EL (cell line): ENCODE results near the gene ZNF324B.
A peak's percentile ranks its signal among the peaks of the same experiment; 100 is the strongest.
"Not testable (repeated sequence)": the region's sequence is repeated elsewhere in the genome, so short reads cannot be mapped to it uniquely, and the experiment has no call there.

ENCODE experiments used
- DNase-seq: peaks from one replicate; pipeline ENCODE4 v3.0.0-alpha.2; 2016

ZNF324B gene

DNA sequence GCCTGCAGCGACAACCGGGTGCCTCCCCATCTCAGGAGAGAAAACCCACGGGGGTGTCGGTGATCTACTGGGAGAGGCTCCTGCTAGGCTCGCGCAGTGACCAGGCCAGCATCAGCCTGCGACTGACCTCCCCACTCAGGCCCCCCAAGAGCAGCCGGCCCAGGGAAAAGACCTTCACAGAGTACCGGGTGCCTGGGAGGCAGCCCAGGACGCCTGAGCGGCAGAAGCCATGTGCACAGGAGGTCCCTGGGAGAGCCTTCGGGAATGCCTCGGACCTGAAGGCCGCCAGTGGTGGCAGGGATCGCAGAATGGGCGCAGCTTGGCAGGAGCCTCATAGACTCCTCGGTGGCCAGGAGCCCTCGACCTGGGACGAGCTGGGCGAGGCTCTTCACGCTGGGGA, 3.9 kb downstream of the ZNF324B start:
- no peak for DNase-seq

DNA sequence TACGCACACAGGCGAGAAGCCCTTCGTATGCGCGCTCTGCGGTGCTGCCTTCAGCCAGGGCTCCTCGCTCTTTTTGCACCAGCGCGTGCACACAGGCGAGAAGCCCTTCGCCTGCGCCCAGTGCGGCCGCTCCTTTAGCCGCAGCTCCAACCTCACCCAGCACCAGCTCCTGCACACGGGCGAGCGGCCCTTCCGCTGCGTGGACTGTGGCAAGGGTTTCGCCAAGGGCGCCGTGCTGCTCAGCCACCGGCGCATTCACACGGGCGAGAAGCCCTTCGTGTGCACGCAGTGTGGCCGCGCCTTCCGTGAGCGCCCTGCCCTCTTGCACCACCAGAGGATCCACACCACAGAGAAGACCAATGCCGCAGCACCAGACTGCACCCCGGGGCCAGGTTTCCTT, 4.7 kb downstream of the ZNF324B start:
- no peak for DNase-seq

DNA sequence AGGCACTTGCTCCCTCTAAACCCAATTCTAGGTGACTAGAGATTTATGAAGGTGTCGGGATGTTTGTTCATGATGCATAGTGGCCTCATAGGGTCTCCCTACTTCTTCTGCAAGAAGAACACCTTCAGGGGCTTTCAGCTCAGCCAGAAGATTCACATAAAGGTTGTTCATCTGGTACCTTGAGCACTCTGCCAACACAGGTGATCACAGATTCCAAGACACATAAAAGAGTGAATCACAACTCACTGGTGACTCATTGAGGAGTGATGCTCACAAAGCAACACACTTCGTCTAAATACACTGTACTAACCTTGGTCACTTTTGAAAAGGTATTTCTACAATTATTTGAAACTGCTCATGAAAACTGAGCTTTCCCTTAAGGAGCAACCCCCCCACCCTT, 8.6 kb downstream of the ZNF324B start:
- DNase-seq, result no peak

DNA sequence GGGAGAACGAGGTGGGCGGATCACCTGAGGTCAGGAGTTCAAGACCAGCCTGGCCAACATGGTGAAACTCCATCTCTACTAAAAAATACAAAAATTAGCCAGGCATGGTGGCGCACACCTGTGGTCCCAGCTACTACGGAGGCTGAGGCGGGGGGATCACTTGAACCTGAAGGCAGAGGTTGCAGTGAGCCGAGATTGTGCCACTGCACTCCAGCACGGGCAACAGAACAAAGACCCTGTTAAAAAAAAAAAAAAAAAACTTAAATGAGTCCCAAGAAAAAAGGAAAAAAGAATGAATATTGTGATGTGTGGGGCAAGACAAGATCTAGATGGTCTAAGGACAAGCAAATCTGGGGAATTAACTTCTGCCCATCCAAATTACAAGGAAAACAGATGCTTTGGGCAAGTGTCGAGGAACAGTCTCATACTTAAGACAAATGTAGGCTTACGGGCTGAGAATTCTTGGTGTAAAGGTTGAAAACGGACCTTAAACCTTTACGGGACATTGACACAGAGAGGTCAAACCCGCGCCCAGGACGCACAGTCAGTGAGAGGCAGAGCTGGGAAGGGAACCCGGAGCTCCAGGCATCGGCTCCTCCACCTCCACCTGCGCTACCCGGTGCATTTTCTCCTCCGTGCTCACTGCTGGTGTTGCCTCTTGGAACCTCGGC, 14.8 kb downstream of the ZNF324B start:
- DNase-seq, result no peak

DNA sequence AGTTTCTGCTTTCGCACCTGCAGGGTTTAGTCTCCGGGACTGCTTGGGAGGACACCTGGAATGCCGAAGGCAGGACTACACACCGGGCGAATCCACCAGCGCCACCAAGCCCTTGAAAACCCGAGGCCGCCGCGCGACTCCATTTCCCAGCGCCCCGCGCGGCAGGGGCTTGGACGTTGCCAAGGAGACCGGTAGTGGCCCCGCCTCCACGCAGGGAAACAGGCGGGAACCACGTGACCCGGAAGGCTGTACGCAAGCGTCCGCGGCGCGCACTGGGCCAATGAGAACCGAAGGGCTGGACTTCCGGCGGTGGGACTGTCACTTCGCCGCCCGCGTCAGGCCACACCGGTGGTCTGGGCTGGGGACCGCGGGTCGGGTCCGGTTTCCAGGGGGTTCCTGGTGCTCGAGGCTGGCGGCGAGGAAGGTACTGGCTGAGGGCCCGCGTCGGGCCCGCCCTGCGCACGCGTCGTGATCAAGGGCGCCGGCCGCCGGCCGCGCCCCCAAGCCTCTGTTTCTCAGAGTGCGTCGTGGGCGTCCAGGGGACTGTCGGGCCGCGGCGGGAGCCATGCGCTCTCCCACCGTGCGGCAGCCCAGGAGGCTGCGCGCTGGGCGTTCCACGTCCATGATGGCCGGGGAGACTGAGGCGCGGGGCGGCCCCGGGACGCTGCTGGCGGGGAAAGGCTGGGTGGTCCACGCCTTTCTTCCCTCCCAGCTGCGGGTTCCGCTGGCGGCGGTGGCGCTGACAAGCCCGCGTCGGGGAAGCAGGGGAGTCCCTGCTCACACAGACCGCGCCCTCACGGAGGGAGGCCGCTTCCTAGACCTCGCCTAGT, 15.6 kb downstream of the ZNF324B start, which contains the start of gene ZNF324:
TSS of gene ZNF324 (plus strand) at position 321 of the 830 bp plus-strand sequence. CDS start 2,106 bp downstream, outside the sequence.
- peak; percentile 94 for DNase-seq

DNA sequence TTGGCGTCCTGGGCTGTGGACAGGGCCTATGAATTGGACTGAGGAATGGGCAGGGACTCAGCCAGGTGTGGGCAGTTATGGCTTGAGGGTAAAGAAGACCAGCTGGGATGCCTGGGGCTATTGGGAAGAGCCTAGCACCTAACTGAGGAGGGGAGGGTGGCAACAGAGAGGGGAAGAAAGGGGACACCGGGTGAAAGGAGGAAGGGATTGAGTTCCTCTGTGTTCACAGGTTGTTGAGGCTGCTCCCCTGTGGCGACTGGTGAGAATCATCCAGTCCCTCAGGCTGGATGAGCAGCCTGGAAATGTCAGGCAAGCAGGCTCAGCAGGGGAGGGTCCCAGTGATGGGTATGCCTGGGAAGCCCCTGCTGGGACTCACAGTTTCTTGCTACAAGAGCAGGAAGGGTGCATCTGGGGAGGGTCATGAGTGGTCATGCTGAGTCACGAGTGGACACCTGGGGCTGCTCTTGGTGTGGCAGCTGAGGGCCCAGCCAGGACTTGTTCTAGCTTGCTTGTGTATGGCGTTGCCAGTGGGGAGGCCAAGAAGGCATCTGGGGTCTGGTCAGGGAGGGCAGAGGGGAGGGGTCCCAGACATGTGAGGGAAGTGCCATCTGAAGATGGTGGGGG, 16.9 kb downstream of the ZNF324B start:
- DNase-seq, result no peak

GRCh38 chr19:58469241-58470013, 18.0 kb downstream of the ZNF324B start:
- DNase-seq, result no peak

GRCh38 chr19:58470837-58471543, 19.6 kb downstream of the ZNF324B start:
- DNase-seq, result not testable (repeated sequence)

DNA sequence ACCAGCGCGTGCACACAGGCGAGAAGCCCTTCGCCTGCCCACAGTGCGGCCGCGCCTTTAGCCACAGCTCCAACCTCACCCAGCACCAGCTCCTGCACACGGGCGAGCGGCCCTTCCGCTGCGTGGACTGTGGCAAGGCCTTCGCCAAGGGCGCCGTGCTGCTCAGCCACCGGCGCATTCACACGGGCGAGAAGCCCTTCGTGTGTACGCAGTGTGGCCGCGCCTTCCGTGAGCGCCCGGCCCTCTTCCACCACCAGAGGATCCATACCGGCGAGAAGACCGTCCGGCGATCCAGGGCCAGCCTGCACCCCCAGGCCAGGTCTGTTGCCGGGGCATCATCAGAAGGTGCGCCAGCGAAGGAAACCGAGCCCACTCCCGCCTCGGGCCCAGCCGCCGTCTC, 20.3 kb downstream of the ZNF324B start:
- DNase-seq, result no peak

GRCh38 chr19:58473775-58474174, 22.4 kb downstream of the ZNF324B start:
- no peak for DNase-seq

DNA sequence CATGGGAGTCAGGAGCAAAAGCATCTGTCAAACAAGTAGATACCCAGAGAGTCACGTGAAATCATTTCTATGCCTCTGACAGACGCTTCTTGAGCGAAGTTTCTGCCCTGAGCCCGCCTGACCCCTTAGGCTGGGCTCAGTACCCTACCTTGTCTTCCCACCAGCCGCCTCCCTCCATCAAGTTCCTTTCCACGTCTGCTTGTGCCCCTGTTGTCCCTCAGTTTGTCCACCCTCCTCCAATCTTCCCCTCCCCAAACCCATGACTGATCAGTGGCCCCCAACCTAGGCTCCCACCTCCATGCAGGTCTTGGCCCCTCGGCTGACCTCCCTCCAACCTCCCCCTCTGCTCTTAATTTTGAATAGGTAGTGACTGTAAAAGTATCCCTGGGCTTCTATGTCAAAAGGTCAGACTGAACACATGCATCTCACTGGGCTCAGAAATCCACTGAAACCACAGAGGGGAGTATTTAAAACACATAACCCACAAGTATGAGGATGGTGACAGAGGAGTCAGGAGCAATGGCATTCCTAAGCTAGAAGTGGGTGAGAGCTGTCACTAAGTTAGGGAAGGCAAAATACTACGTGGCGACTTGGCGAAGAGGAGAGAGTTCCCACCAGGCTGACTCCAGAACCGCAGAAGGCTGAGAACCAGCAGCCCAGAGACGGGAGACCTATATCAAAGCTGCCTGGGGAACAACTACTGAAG, 23.0 kb downstream of the ZNF324B start:
- peak; percentile 65 for DNase-seq

DNA sequence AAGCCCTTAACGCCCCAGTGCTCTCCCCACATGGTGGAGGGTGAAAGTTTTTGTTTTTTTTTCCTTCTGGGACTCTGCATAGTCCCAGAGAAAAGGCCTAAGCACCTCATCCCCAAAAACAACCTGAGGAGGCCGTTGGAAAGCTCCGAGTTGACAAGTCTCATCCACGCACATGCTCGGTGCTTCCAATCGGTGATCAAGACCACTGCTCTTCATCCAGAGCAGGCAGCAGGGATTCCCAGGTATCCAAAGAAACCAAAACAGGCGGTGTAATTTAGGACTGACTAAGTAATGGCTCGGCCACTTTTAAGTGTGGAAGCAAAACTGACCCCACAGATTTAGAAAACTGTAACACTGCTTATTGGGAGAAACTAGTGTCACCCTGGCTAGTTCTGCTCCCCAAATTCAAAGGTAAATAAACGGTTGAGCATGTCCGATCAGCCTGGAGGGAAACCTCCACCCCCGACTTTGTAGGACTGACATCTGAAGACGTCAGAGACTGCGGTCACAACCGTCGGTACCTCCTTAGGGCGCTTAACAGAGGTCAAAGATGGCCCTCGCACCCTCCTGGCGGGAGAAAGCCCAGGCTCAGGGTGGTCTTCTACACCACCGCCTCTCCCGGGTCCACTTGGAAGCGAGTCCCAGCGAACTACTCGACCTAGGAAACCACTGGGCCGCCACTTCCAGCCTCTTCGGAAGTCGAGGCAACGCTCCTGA, 23.7 kb downstream of the ZNF324B start:
- no peak for DNase-seq

GRCh38 chr19:58475714-58476497, 24.5 kb downstream of the ZNF324B start, which contains the start of gene ZNF446:
ZNF446 (plus strand) TSS chr19:58476352; CDS start chr19:58477219, 867 bp downstream.
- DNase-seq, result peak; percentile 96

GRCh38 chr19:58476498-58477015, 25.1 kb downstream of the ZNF324B start:
- DNase-seq, result peak; percentile 12

DNA sequence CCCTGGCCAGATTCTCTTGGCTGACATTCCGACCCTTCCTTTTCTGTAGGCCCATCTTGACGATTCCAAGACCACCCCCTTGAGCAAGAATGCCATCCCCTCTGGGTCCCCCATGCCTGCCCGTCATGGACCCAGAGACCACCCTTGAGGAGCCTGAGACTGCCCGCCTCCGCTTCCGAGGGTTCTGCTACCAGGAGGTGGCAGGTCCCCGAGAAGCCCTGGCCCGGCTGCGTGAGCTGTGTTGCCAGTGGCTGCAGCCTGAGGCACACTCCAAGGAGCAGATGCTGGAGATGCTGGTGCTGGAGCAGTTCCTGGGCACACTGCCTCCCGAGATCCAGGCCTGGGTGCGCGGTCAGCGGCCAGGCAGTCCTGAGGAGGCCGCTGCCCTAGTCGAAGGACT, 25.7 kb downstream of the ZNF324B start:
- DNase-seq, result no peak

GRCh38 chr19:58477871-58478270, 26.4 kb downstream of the ZNF324B start:
- DNase-seq, result no peak

DNA sequence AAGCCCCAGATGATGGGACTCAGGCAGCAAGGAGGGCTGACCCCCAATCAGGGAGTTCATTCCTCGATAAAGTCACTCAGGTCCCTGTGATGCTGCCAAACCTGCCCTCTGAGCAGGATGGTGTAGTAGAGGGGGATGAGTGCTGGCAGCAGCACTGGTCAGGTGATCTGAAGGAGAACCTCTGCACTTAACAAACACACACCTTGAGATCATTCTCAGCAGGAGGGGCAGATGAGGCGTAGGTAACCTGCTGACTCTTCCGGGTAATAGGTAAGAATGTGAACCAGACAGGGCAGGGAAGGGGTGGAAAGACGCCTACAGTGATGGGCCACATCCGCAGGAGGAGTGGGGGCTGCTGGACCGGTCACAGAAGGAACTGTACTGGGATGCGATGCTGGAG, 27.9 kb downstream of the ZNF324B start:
- DNase-seq, result no peak

DNA sequence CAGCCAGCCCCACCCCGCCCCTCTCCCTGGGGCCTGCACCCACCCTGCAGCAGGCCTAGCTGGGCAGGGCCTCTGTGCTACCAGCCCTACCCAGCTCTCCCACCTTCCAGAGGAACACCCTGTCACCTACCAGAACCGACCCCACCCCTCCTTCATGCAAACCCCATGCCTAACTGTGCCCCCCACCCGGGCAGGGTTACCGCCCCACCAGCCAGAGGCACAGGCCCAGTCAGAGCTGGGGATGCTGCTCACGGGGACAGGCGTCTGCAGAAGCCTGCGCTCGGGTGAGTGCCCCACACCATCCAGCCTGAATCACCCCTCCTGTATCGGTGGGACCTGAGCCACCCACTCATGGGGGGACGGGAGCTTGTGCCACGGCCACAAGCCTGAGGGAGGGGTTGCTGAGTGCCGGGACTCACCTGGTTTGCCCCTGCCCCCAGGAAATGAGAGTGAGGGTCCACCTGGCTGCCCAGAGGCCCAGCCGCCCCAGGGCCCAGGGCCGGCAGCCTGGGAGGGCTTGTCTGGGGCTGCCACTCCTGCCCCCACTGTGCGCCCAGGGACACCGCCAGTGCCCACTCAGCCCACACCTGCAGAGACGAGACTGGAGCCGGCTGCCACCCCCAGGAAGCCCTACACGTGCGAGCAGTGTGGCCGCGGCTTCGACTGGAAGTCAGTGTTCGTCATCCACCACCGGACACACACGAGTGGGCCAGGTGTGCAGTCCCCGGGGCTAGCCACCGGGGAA, 28.5 kb downstream of the ZNF324B start:
- DNase-seq, result no peak

DNA sequence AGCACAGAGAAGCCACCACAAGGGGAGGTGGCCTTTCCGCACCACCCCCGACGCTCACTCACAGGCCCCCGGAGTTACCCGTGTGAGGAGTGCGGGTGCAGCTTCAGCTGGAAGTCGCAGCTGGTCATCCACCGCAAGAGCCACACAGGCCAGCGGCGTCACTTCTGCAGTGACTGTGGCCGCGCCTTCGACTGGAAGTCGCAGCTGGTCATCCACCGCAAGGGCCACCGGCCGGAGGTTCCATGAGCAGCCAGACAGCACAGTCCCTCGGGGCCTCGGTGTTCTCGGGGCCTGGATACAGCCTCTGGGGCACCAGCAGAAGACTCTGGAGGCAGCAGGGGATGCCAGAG, 29.0 kb downstream of the ZNF324B start:
- DNase-seq, result no peak
